ENCODE measurements around the gene RASSF10. TPM values are rescaled to one million over a fixed set of nuclear protein-coding genes. Genes with fewer than 3 reads are reported as not detected.

The RASSF10 gene
- total RNA-seq, result under 1 TPM in 1 of 4 donors, not detected in 3; 0.60 TPM

- H3K27ac ChIP-seq, result no peak within 1 kb of the TSS
- H3K27me3 ChIP-seq, result peaks cover 0 to 80% of the 10 kb centered on the region in 2 donors
- no peak for DNase-seq (ENCODE audit: low spot score in 2 of 2)
- TF ChIP-seq EP300 (IDR thresholded peaks at IDR 0.05) (no peak), POLR2A (IDR thresholded peaks at IDR 0.05) (no peak), CTCF (IDR thresholded peaks at IDR 0.05) (no peak)
- WGBS, 2 donors, result 10 to 13% methylated on average over 41 to 53 of the region's 68 CpGs
- peaks cover 0 to 34% (median 18%) of the 10 kb centered on the region in 4 donors for H3K4me1 ChIP-seq
- no peaks in the 10 kb centered on the region for H3K9me3 ChIP-seq
- H3K36me3 ChIP-seq, result no peaks in the 10 kb centered on the region
- H3K4me3 ChIP-seq, result peak within 1 kb of the TSS in 2 of 4 donors; percentile 22 to 48
Measured at GRCh38 chr11:13008625-13009475, at the start of gene RASSF10. TSS of gene RASSF10 (plus strand) at chr11:13009316. CDS start at chr11:13009577, 261 bp downstream.

GRCh38 chr11:12961615-12962014, 47.5 kb upstream of the RASSF10 start:
- no peaks in the 10 kb centered on the region for H3K27me3 ChIP-seq
- H3K4me1 ChIP-seq, result peaks cover 0 to 7% (median 0%) of the 10 kb centered on the region in 4 donors
- H3K4me3 ChIP-seq, result no peak overlapping the region
- H3K36me3 ChIP-seq, result no peaks in the 10 kb centered on the region
- H3K9me3 ChIP-seq, result no peaks in the 10 kb centered on the region
- no peak overlapping the region for H3K27ac ChIP-seq
- WGBS, 2 donors, result 42 to 51% methylated on average over 2 of the region's 2 CpGs
- peak in 1 of 5 experiments; percentile 21 for TF ChIP-seq CTCF (IDR thresholded peaks at IDR 0.05)
- no peak for TF ChIP-seq POLR2A (IDR thresholded peaks at IDR 0.05)
- no peak for TF ChIP-seq EP300 (IDR thresholded peaks at IDR 0.05)
- DNase-seq (ENCODE audit: low spot score in 2 of 2), result no peak

- H3K36me3 ChIP-seq, result no peaks in the 10 kb centered on the region
- H3K9me3 ChIP-seq, result no peaks in the 10 kb centered on the region
- H3K27ac ChIP-seq, result no peak overlapping the region
- no peaks in the 10 kb centered on the region for H3K27me3 ChIP-seq
- peaks cover 0 to 7% (median 0%) of the 10 kb centered on the region in 4 donors for H3K4me1 ChIP-seq
- H3K4me3 ChIP-seq, result no peak overlapping the region
- TF ChIP-seq POLR2A (IDR thresholded peaks at IDR 0.05) (no peak), CTCF (IDR thresholded peaks at IDR 0.05) (no peak), EP300 (IDR thresholded peaks at IDR 0.05) (no peak)
- no peak for DNase-seq (ENCODE audit: low spot score in 2 of 2)
- WGBS, 2 donors, result 88 to 93% methylated on average over 10 of the region's 10 CpGs
Measured at GRCh38 chr11:12962306-12962705, 46.8 kb upstream of the RASSF10 start.

GRCh38 chr11:12963051-12963450, 46.1 kb upstream of the RASSF10 start:
- 78 to 85% methylated on average over 5 of the region's 5 CpGs for WGBS, 2 donors
- no peaks in the 10 kb centered on the region for H3K9me3 ChIP-seq

More at GRCh38 chr11:12963051-12963450, 46.1 kb upstream of the RASSF10 start:
- no peaks in the 10 kb centered on the region for H3K27me3 ChIP-seq
- no peak overlapping the region for H3K4me3 ChIP-seq
- no peak for DNase-seq (ENCODE audit: low spot score in 2 of 2)
- H3K36me3 ChIP-seq, result no peaks in the 10 kb centered on the region
- TF ChIP-seq CTCF (IDR thresholded peaks at IDR 0.05) (no peak), POLR2A (IDR thresholded peaks at IDR 0.05) (no peak), EP300 (IDR thresholded peaks at IDR 0.05) (no peak)
- peaks cover 0 to 7% (median 0%) of the 10 kb centered on the region in 4 donors for H3K4me1 ChIP-seq
- H3K27ac ChIP-seq, result no peak overlapping the region
